Measurements from ENCODE around the gene ADAMTS15. TPM values are rescaled to one million over a fixed set of nuclear protein-coding genes. Genes with fewer than 3 reads are reported as not detected.

ADAMTS15 gene
- total RNA-seq, 2 experiments from 2014 or later: 0.08 to 0.11 TPM

- no peaks in the 10 kb centered on the region for H3K4me1 ChIP-seq (ENCODE audit: insufficient read depth, low read length)
- no peak overlapping the region for H3K27ac Mint-ChIP-seq
- no peaks in the 10 kb centered on the region for H3K9me3 ChIP-seq (ENCODE audit: control insufficient read depth in 1 of 2, insufficient read depth in 1 of 2, low read length in 2 of 2)
- H3K27me3 Mint-ChIP-seq: no peaks in the 10 kb centered on the region
- no peak overlapping the region for H3K27ac ChIP-seq (ENCODE audit: low read depth in 1 of 2, low read length in 2 of 2)
- ChIA-PET CTCF (no interaction called here), POLR2A (no interaction called here)
- H3K36me3 ChIP-seq (ENCODE audit: insufficient read depth, low read length): no peaks in the 10 kb centered on the region
- no peaks in the 10 kb centered on the region for H3K36me3 Mint-ChIP-seq (ENCODE audit: low read depth)
- no peak for ATAC-seq (ENCODE audit: poor library complexity)
- no peak for DNase-seq
- no peaks in the 10 kb centered on the region for H3K9me3 Mint-ChIP-seq
- intact Hi-C loops (cut with DNase I, micrococcal nuclease): no loop called here
- TF ChIP-seq CTCF (IDR thresholded peaks at IDR 0.05): no peak
- H3K4me3 Mint-ChIP-seq: no peak overlapping the region
- no peaks in the 10 kb centered on the region for H3K27me3 ChIP-seq (ENCODE audit: control insufficient read depth in 1 of 2, insufficient read depth in 2 of 2, low read length in 2 of 2)
- H3K4me3 ChIP-seq (ENCODE audit: low read length): no peak overlapping the region
- H3K4me1 Mint-ChIP-seq (ENCODE audit: low read depth): no peaks in the 10 kb centered on the region
These were observed 41.3 kb downstream of the ADAMTS15 start for GRCh38 chr11:130489716-130490115.

- Mint-ChIP-seq H3K4me1 (ENCODE audit: low read depth) (no peaks in the 10 kb centered on the region), H3K27me3 (no peaks in the 10 kb centered on the region), H3K9me3 (no peaks in the 10 kb centered on the region), H3K4me3 (no peak overlapping the region), H3K36me3 (ENCODE audit: low read depth) (no peaks in the 10 kb centered on the region), H3K27ac (no peak overlapping the region)
- Histone ChIP-seq H3K27me3 (ENCODE audit: control insufficient read depth in 1 of 2, insufficient read depth in 2 of 2, low read length in 2 of 2) (no peaks in the 10 kb centered on the region), H3K4me1 (ENCODE audit: insufficient read depth, low read length) (no peaks in the 10 kb centered on the region), H3K9me3 (ENCODE audit: control insufficient read depth in 1 of 2, insufficient read depth in 1 of 2, low read length in 2 of 2) (no peaks in the 10 kb centered on the region), H3K27ac (ENCODE audit: low read depth in 1 of 2, low read length in 2 of 2) (no peak overlapping the region), H3K36me3 (ENCODE audit: insufficient read depth, low read length) (no peaks in the 10 kb centered on the region), H3K4me3 (ENCODE audit: low read length) (no peak overlapping the region)
- TF ChIP-seq CTCF (IDR thresholded peaks at IDR 0.05): no peak
- DNase-seq (no peak), ATAC-seq (ENCODE audit: poor library complexity) (no peak)
- ChIA-PET POLR2A (no interaction called here), CTCF (no interaction called here)
- intact Hi-C loops (cut with DNase I, micrococcal nuclease): no loop called here
These were observed 42.4 kb downstream of the ADAMTS15 start for GRCh38 chr11:130490682-130491449.

- no peaks in the 10 kb centered on the region for H3K4me1 ChIP-seq (ENCODE audit: insufficient read depth, low read length)
- no peak for TF ChIP-seq CTCF (IDR thresholded peaks at IDR 0.05)
- H3K9me3 Mint-ChIP-seq: peaks cover 5% of the 10 kb centered on the region
- intact Hi-C loops (cut with DNase I, micrococcal nuclease): no loop called here
- ATAC-seq (ENCODE audit: poor library complexity) (no peak), DNase-seq (no peak)
- H3K36me3 ChIP-seq (ENCODE audit: insufficient read depth, low read length): no peaks in the 10 kb centered on the region
- H3K4me3 Mint-ChIP-seq: no peak overlapping the region
- peaks cover 20% of the 10 kb centered on the region for H3K27me3 Mint-ChIP-seq
- no peak overlapping the region for H3K27ac Mint-ChIP-seq
- CTCF ChIA-PET: no interaction called here
- H3K4me1 Mint-ChIP-seq (ENCODE audit: low read depth): no peaks in the 10 kb centered on the region
- no peaks in the 10 kb centered on the region for H3K27me3 ChIP-seq (ENCODE audit: control insufficient read depth in 1 of 2, insufficient read depth in 2 of 2, low read length in 2 of 2)
- peaks cover 0 to 5% of the 10 kb centered on the region in 2 experiments for H3K9me3 ChIP-seq (ENCODE audit: control insufficient read depth in 1 of 2, insufficient read depth in 1 of 2, low read length in 2 of 2)
- H3K4me3 ChIP-seq (ENCODE audit: low read length): no peak overlapping the region
- POLR2A ChIA-PET: no interaction called here
- no peak overlapping the region for H3K27ac ChIP-seq (ENCODE audit: low read depth in 1 of 2, low read length in 2 of 2)
- H3K36me3 Mint-ChIP-seq (ENCODE audit: low read depth): no peaks in the 10 kb centered on the region
These were observed 49.7 kb downstream of the ADAMTS15 start for GRCh38 chr11:130498181-130498580.
